Breast epithelium (tissue), 4 donors: ENCODE results near the gene CTSS. TPM values are rescaled to one million over a fixed set of nuclear protein-coding genes. Genes with fewer than 3 reads are reported as not detected.
A peak's percentile ranks its signal among the peaks of the same experiment; 100 is the strongest.

Experiments
- DNase-seq, 2 donors: peaks; one replicate each; pipeline ENCODE4 v3.0.0-alpha.2; 2019; ENCODE audit warnings: low spot score in 2 of 2
- H3K27ac ChIP-seq, 2 donors: fragments of 200-600 bp; sonication (generic) in 1 of 2; one replicate each; pipeline ENCODE4 v1.5.1; 2016 to 2019; ENCODE audit warnings: mild to moderate bottlenecking in 1 of 2
- H3K27me3 ChIP-seq, 2 donors: fragments of 200-600 bp; sonication (generic) in 1 of 2; one replicate each; pipeline versions ENCODE4 v1.5.1 to v1.6.0; 2017 to 2019; ENCODE audit warnings: control low read depth in 1 of 2, mild to moderate bottlenecking in 1 of 2
- H3K36me3 ChIP-seq: fragments of 200-600 bp; one replicate; pipeline ENCODE4 v1.5.1; 2019
- H3K4me1 ChIP-seq, 2 donors: fragments of 200-600 bp; sonication (generic); one replicate each; pipeline ENCODE4 v1.5.1; 2016 to 2019; ENCODE audit warnings: control low read depth in 1 of 2
- H3K4me3 ChIP-seq, 3 donors: fragments of 200-600 bp; sonication (generic); 1 replicate in 2 of 3; 2 replicates in 1 of 3; pipeline ENCODE4 v1.5.1; 2016 to 2019; ENCODE audit warnings: mild to moderate bottlenecking in 3 of 3, moderate library complexity in 2 of 3
- H3K9me3 ChIP-seq, 2 donors: fragments of 200-600 bp; sonication (generic) in 1 of 2; one replicate each; pipeline ENCODE4 v1.5.1; 2016 to 2019; ENCODE audit warnings: control low read depth in 1 of 2
- POLR2A ChIP-seq: fragments of 450-650 bp; IDR thresholded peaks from one replicate; pipeline ENCODE4 v1.6.1; 2016; ENCODE audit warnings: antibody characterized with exemption, mild to moderate bottlenecking, moderate library complexity
- POLR2AphosphoS5 ChIP-seq, 3 donors: sonication (generic); formaldehyde crosslinking; IDR thresholded peaks; one replicate each; pipeline ENCODE4 v1.6.1; 2017; ENCODE audit warnings: antibody characterized with exemption in 3 of 3
- intact Hi-C: fragments of 100-400 bp; cut with DNase I; formaldehyde crosslinking; loops from one replicate; pipeline ENCODE4 v1.15.1; 2023; ENCODE audit warnings: low total_unique reads
- total RNA-seq, 3 donors: library from RNA; depleted of rRNA; stranded (reverse); fragments of >200 nt; gene quantifications; one replicate each; pipeline ENCODE4 v1.1.0, GENCODE V29; 2016
- TF ChIP-seq, protein P1 (sequence below), 3 donors: fragments of 450-650 bp; IDR thresholded peaks; one replicate each; pipeline ENCODE4 v1.5.1; 2016 to 2017; ENCODE audit warnings: antibody characterized with exemption in 3 of 3, mild to moderate bottlenecking in 3 of 3, moderate library complexity in 3 of 3

Gene CTSS
- 100 to 1,000 TPM in 2 of 3 donors, 10 to 100 TPM in 1; 36.1 to 218 (median 153) TPM for total RNA-seq

DNA sequence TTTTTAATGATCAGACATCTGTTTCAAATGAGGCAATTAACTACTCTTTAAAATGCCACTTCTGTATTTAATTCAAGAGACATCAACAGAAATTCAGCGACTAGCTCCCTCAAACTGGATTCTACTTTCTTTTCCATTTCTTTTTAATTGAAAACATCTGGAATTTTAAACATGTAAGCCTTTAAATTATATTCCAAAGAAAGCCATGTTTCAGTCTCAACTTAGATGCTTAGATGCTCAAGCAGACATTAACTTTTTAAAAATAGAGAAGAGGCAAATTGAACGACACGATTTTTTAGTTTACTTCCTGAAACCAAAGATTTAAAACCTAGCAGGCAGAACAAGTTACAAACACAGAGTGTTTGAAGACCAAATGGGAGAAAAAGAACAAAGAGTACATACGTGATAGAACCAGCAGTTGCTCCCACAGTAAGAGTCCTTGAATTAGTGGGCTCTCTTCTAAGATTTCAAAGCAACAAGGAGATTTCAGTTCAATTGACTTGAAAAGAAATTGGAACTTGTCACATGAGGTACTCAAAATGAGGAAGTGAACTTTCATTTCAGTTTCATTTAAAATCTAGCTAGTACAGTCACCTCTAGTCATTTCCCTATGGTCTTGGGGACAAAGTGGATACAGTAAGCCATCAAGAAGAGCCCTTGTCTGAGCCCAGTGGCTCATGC, at the start of gene CTSS:
CTSS (minus strand) TSS at position 483 of the 681 bp plus-strand sequence. CDS start 1,015 bp downstream, outside the sequence.
- intact Hi-C loops = no loop called here

DNA sequence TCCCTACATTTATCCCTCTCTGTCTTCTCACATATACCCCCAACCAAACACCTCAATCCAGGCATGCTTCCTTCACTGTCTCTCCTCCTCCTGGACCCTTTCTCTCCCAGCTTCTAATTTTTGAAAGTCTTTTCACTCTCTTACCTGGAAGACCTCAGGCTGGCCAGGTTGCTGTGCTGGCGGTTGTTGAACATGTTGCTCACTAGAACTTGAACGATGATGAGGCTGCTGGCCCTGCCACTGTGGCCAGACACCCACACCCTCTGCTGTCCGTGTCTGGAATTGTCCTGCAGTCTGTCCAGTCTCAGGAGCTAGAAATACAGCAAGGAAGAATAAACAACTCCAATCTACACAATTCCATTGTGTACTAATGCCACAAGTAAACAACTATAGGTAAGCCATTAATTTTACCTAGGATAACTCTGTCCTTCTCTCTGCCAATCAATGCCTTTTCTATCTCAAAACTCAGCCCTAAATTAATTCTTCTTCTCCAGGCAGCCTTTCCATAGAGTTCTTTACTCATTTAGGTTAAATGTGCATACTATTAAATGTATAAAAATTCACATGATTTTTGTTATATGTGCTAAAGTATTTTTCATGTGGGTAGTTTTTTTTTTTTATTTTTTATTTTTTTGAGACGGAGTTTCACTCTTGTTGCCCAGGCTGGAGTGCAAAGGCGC, 47.6 kb upstream of the CTSS start:
- Histone ChIP-seq H3K9me3 (no peaks in the 10 kb centered on the region), H3K27me3 (no peaks in the 10 kb centered on the region), H3K4me1 (no peaks in the 10 kb centered on the region), H3K4me3 (no peak overlapping the region), H3K36me3 (no peaks in the 10 kb centered on the region), H3K27ac (peak overlapping the region; percentile 16 to 34)
- intact Hi-C loops = no loop called here
- TF ChIP-seq, protein P1, sequence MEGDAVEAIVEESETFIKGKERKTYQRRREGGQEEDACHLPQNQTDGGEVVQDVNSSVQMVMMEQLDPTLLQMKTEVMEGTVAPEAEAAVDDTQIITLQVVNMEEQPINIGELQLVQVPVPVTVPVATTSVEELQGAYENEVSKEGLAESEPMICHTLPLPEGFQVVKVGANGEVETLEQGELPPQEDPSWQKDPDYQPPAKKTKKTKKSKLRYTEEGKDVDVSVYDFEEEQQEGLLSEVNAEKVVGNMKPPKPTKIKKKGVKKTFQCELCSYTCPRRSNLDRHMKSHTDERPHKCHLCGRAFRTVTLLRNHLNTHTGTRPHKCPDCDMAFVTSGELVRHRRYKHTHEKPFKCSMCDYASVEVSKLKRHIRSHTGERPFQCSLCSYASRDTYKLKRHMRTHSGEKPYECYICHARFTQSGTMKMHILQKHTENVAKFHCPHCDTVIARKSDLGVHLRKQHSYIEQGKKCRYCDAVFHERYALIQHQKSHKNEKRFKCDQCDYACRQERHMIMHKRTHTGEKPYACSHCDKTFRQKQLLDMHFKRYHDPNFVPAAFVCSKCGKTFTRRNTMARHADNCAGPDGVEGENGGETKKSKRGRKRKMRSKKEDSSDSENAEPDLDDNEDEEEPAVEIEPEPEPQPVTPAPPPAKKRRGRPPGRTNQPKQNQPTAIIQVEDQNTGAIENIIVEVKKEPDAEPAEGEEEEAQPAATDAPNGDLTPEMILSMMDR (IDR thresholded peaks at IDR 0.05) = peak in 2 of 3 donors; percentile 68 to 84
- TF ChIP-seq POLR2A = no peak
- peak; percentile 52 to 73 for DNase-seq

More for the DNA sequence above, at the start of gene CTSS:
- H3K4me1 ChIP-seq = no peaks in the 10 kb centered on the region
- TF ChIP-seq, protein P1 (IDR thresholded peaks at IDR 0.05) = no peak
- TF ChIP-seq POLR2A = no peak
- no peak for TF ChIP-seq POLR2AphosphoS5 (IDR thresholded peaks at IDR 0.05)
- no peaks in the 10 kb centered on the region for H3K36me3 ChIP-seq
- DNase-seq = no peak
- no peaks in the 10 kb centered on the region for H3K9me3 ChIP-seq
- H3K27ac ChIP-seq = peak within 1 kb of the TSS; percentile 65 to 72
- peak within 1 kb of the TSS; percentile 35 to 59 (median 40) for H3K4me3 ChIP-seq
- no peaks in the 10 kb centered on the region for H3K27me3 ChIP-seq

DNA sequence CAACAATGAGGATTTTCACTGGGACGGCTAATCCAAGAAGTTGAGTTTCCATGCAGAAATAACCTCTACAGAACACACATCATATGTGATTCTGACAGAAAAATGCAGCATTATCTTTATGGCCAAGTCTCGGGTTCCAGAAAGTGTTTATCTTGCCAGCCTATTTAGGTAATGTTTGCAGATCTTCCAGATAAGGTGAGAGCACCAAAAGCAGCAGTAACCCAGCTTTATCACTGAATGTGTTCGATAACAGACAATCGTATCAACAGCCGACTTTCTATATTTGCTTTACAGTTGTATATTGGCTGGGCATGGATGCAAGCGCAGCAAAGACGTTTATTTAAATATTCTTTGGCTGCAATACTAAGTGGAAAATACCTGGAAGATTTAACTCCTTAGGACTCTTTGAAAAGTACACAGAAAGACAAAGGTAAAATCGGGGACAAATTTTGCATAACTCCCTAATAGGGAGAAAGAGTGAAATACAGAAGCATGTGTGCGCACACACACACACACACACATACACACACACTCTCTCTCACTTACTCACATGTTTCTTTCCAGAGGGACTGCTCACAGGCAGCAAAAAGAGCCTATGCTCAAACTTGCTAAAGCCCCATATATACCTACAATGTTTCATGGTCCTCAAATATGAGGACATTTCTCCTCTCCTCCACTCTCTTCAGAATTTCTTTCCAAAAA, 45.5 kb upstream of the CTSS start:
- Histone ChIP-seq H3K4me1 (no peaks in the 10 kb centered on the region), H3K4me3 (no peak overlapping the region), H3K27ac (peak overlapping the region; percentile 31 to 53), H3K36me3 (no peaks in the 10 kb centered on the region), H3K27me3 (no peaks in the 10 kb centered on the region), H3K9me3 (no peaks in the 10 kb centered on the region)
- no peak for DNase-seq
- intact Hi-C loops = no loop called here
- TF ChIP-seq, protein P1 (IDR thresholded peaks at IDR 0.05) = no peak
- no peak for TF ChIP-seq POLR2A
- no peak for TF ChIP-seq POLR2AphosphoS5 (IDR thresholded peaks at IDR 0.05)

DNA sequence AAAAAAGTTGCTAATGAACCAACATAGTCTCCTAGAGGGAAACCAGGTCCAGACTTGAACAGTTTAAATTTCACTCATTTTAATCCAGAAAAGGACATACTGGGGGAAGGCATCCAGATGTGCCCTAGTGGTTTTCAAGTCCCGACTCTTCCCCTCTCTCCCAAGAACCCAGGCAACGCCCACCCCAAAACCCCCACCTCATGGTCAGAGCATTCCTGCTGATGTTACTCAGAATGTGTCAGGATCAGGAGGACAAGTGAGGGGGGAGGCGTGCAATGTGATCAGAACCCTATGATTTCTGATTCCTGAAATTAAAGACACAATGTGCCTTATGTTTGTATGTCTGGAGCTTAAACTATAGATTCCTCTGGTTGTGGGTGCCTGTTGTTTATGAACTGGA, 44.1 kb upstream of the CTSS start:
- no peaks in the 10 kb centered on the region for H3K4me1 ChIP-seq
- TF ChIP-seq, protein P1 (IDR thresholded peaks at IDR 0.05) = no peak
- no peak for TF ChIP-seq POLR2A
- TF ChIP-seq POLR2AphosphoS5 (IDR thresholded peaks at IDR 0.05) = no peak
- H3K27me3 ChIP-seq = no peaks in the 10 kb centered on the region
- DNase-seq = peak in 1 of 2 donors; percentile 40
- no peak overlapping the region for H3K4me3 ChIP-seq
- peak overlapping the region; percentile 73 to 85 for H3K27ac ChIP-seq
- intact Hi-C loops = no loop called here
- no peaks in the 10 kb centered on the region for H3K9me3 ChIP-seq
- H3K36me3 ChIP-seq = no peaks in the 10 kb centered on the region
